Measurements from ENCODE around the gene EXOC1. TPM values are rescaled to one million over a fixed set of nuclear protein-coding genes. Genes with fewer than 3 reads are reported as not detected.

EXOC1 gene
- total and polyA plus RNA-seq, 10 of the 15 experiments (the other 5 are each of a cell fraction or from before 2014, with no cell fraction given): 11.8 to 36.6 (median 21.1) TPM

- ChIA-PET POLR2A (interaction anchor here (0.5 kb wide), 1 partner anchor 21 kb away, joined by 3 read pairs; no protein-coding TSS in a partner anchor), RAD21 (ENCODE audit: unreplicated experiment) (no interaction called here), SMC1A (ENCODE audit: uncharacterized antibody, unreplicated experiment) (no interaction called here), CTCF (interaction anchor here (0.9 kb wide), 1 partner anchor 16 kb away, joined by 3 read pairs; no protein-coding TSS in a partner anchor)
- FAIRE-seq (no peak), ATAC-seq (no peak), DNase-seq (ENCODE audit: low read depth, low spot score) (no peak)
- no peak overlapping the region for H3K4me3 ChIP-seq
- intact Hi-C loops (cut with micrococcal nuclease; ENCODE audit: unreplicated experiment): no loop called here
- H2AFZ ChIP-seq (ENCODE audit: control insufficient read depth, low read depth, low read length): no peak overlapping the region
- H3K79me2 ChIP-seq (ENCODE audit: control insufficient read depth, insufficient read depth, low read length): no peaks in the 10 kb centered on the region
- in situ Hi-C loops (cut with MboI): no loop called here
- no peak overlapping the region for H3K4me2 ChIP-seq (ENCODE audit: control insufficient read depth, insufficient read depth)
- no peaks in the 10 kb centered on the region for H3K27me3 ChIP-seq (replicated peaks in 1 of 2; ENCODE audit: control insufficient read depth in 2 of 2, insufficient read depth in 2 of 2, low read length in 1 of 2)
- no peak overlapping the region for H3K27ac ChIP-seq (ENCODE audit: control insufficient read depth, insufficient read depth)
- H3K36me3 ChIP-seq (ENCODE audit: control insufficient read depth in 2 of 2, insufficient read depth in 2 of 2, low read length in 1 of 2): no peaks in the 10 kb centered on the region
- no peak overlapping the region for H3K9ac ChIP-seq (ENCODE audit: control insufficient read depth, insufficient read depth, low read length)
- WGBS (ENCODE audit: insufficient coverage, insufficient replicate concordance, low lambda C conversion rate, missing lambda C conversion rate): 37% methylated on average over 2 of the region's 2 CpGs
- H3K9me3 ChIP-seq (replicated peaks; ENCODE audit: control insufficient read depth, insufficient read depth, low read length): no peaks in the 10 kb centered on the region
- no TSS peak for BruUV-seq (replicated peaks)
- H3K4me1 ChIP-seq (ENCODE audit: control insufficient read depth, insufficient read depth, low read length): no peaks in the 10 kb centered on the region
- H4K20me1 ChIP-seq (ENCODE audit: control insufficient read depth, insufficient read depth): no peaks in the 10 kb centered on the region
- TF ChIP-seq NR2F1 (conservative IDR thresholded peaks at IDR 0.05) (no peak), NRF1 (conservative IDR thresholded peaks at IDR 0.05; ENCODE audit: low read depth, low read length) (no peak), NKRF (conservative IDR thresholded peaks at IDR 0.05) (no peak), ZBED1 (IDR thresholded peaks at IDR 0.05; ENCODE audit: borderline replicate concordance) (no peak), ZNF24 (IDR thresholded peaks at IDR 0.05) (no peak), BCL3 (IDR thresholded peaks at IDR 0.05; ENCODE audit: borderline replicate concordance, insufficient read depth, low read depth, low read length, poor library complexity, severe bottlenecking) (no peak), CEBPZ (IDR thresholded peaks at IDR 0.05; ENCODE audit: low read depth, low read length) (no peak), EGR1 (IDR thresholded peaks at IDR 0.05; ENCODE audit: borderline replicate concordance in 1 of 2, low read depth in 2 of 2, low read length in 2 of 2) (no peak), RAD21 (IDR thresholded peaks at IDR 0.05; ENCODE audit: insufficient read depth, low read depth, low read length) (no peak), SUZ12 (IDR thresholded peaks at IDR 0.05; ENCODE audit: unreplicated experiment) (no peak), POLR2AphosphoS2 (IDR thresholded peaks at IDR 0.05; ENCODE audit: low read depth, low read length) (no peak), SMARCA5 (IDR thresholded peaks at IDR 0.05) (no peak), NR2C2 (IDR thresholded peaks at IDR 0.05; ENCODE audit: borderline replicate concordance, control insufficient read depth, insufficient read length, low read depth) (no peak), MYB (IDR thresholded peaks at IDR 0.05; ENCODE audit: borderline replicate concordance, low read depth, low read length) (no peak), FOXK2 (IDR thresholded peaks at IDR 0.05) (no peak), SP1 (IDR thresholded peaks at IDR 0.05; ENCODE audit: low read depth, low read length) (no peak), SREBF2 (IDR thresholded peaks at IDR 0.05; ENCODE audit: low read length) (no peak), RAD51 (IDR thresholded peaks at IDR 0.05) (no peak), E2F4 (IDR thresholded peaks at IDR 0.05; ENCODE audit: low read depth, low read length) (no peak)
Measured at GRCh38 chr4:55827582-55827981, 25.9 kb upstream of the EXOC1 start.

All from GM12878 (cell line).